T-cell (primary cell): ENCODE data around the gene CD70. TPM values are rescaled to one million over a fixed set of nuclear protein-coding genes. Genes with fewer than 3 reads are reported as not detected.
"Not testable (repeated sequence)": the region's sequence is repeated elsewhere in the genome, so short reads cannot be mapped to it uniquely, and the experiment has no call there.

ENCODE experiments used
- ATAC-seq, 4 experiments: fragments of 200-7000 bp in 3 of 4; fragments of 150-1000 bp in 1 of 4; cut with Tn5 transposase; replicated peaks in 1 of 4; 1 replicate in 3 of 4; 2 replicates in 1 of 4; pipeline ENCODE4 v1.10.0; 2021; ENCODE audit warnings: moderate library complexity in 3 of 4, mild to moderate bottlenecking in 2 of 4, moderate number of reproducible peaks in 1 of 4
- CTCF ChIA-PET, 2 donors: fragments of 300-600 bp; sonication (Branson Sonifier 250); formaldehyde crosslinking; loops; one replicate each; lab custom pipeline; 2022; ENCODE audit warnings: antibody characterized with exemption in 2 of 2; lab: Charles Lee
- POLR2A ChIA-PET, 2 donors: fragments of 300-600 bp; sonication (Branson Sonifier 250); formaldehyde crosslinking; loops; one replicate each; lab custom pipeline; 2022; ENCODE audit warnings: antibody characterized with exemption in 2 of 2; lab: Charles Lee
- DNase-seq, 35 experiments: peaks; one replicate each; pipeline versions ENCODE4 v3.0.0 to v3.0.0-alpha.2; 2013 to 2023
- H3K27ac ChIP-seq: one replicate; pipeline ENCODE4 v1.5.1; 2013; ENCODE audit warnings: low read length
- H3K27me3 ChIP-seq, 2 experiments: replicated peaks in 1 of 2; 1 replicate in 1 of 2; 2 replicates in 1 of 2; pipeline versions ENCODE4 v1.6.1 to v1.7.0; 2013; ENCODE audit warnings: low read length in 1 of 2, mixed read lengths in 1 of 2; ENCODE audit not compliant: control insufficient read depth in 2 of 2, insufficient read depth in 2 of 2; ENCODE audit errors: extremely low read depth in 1 of 2
- H3K36me3 ChIP-seq, 2 donors: 1 replicate in 1 of 2; 2 replicates in 1 of 2; pipeline versions ENCODE4 v1.6.1 to v1.7.0; 2013; ENCODE audit warnings: low read length in 1 of 2; ENCODE audit not compliant: control insufficient read depth in 2 of 2, insufficient read depth in 1 of 2; ENCODE audit errors: extremely low read depth in 1 of 2
- H3K4me1 ChIP-seq, 2 experiments: 1 replicate in 1 of 2; 2 replicates in 1 of 2; pipeline versions ENCODE4 v1.6.1 to v1.7.0; 2013; ENCODE audit warnings: low read length in 2 of 2, mixed read lengths in 1 of 2; ENCODE audit not compliant: insufficient read depth in 2 of 2, control insufficient read depth in 1 of 2; ENCODE audit errors: extremely low read depth in 1 of 2
- H3K4me3 ChIP-seq, 2 donors: 1 replicate in 1 of 2; 2 replicates in 1 of 2; pipeline versions ENCODE4 v1.5.1 to v1.7.0; 2013; ENCODE audit warnings: mild to moderate bottlenecking in 2 of 2, low read length in 1 of 2, moderate library complexity in 1 of 2; ENCODE audit not compliant: control insufficient read depth in 1 of 2; ENCODE audit errors: extremely low read depth in 1 of 2
- H3K9me3 ChIP-seq: 2 replicates; pipeline ENCODE4 v1.7.0; 2013
- H3K27ac Mint-ChIP-seq, 2 donors: one replicate each; pipeline ENCODE4 v1.8.0; 2020 to 2021; ENCODE audit warnings: mild to moderate bottlenecking in 2 of 2, mixed read lengths in 2 of 2
- H3K27me3 Mint-ChIP-seq, 2 donors: one replicate each; pipeline ENCODE4 v1.8.0; 2021 to 2022; ENCODE audit warnings: mixed read lengths in 2 of 2
- H3K36me3 Mint-ChIP-seq: one replicate; pipeline ENCODE4 v1.8.0; 2021; ENCODE audit warnings: mixed read lengths
- H3K4me1 Mint-ChIP-seq, 3 donors: one replicate each; pipeline ENCODE4 v1.8.0; 2020 to 2022; ENCODE audit warnings: mixed read lengths in 3 of 3, mild to moderate bottlenecking in 1 of 3
- H3K4me3 Mint-ChIP-seq, 3 donors: one replicate each; pipeline ENCODE4 v1.8.0; 2020 to 2022; ENCODE audit warnings: mild to moderate bottlenecking in 3 of 3, mixed read lengths in 3 of 3, moderate library complexity in 3 of 3
- H3K9me3 Mint-ChIP-seq, 3 donors: one replicate each; pipeline ENCODE4 v1.8.0; 2020 to 2022; ENCODE audit warnings: mixed read lengths in 3 of 3
- WGBS: methylation state at CpG from one replicate; pipeline ENCODE4 v1.1.5; 2013; ENCODE audit warnings: missing lambda C conversion rate; ENCODE audit not compliant: insufficient coverage; 5-methylcytosine and 5-hydroxymethylcytosine counted together
- total RNA-seq, 35 experiments: library from RNA in 6 of 35; stranded (reverse) in 6 of 35; fragments of 120-200 nt in 1 of 35; gene quantifications; one replicate each; pipeline versions ENCODE4 v1.2.1 to v1.2.4 and lab custom pipeline; 2013 to 2026

Gene CD70, protein sequence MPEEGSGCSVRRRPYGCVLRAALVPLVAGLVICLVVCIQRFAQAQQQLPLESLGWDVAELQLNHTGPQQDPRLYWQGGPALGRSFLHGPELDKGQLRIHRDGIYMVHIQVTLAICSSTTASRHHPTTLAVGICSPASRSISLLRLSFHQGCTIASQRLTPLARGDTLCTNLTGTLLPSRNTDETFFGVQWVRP
- total RNA-seq = 1 to 10 TPM; 1.9 to 4.3 (median 2.0) TPM
- 2.2 TPM for total RNA-seq (2013)
- 0.56 to 24.3 (median 1.5) reads per million in 29 experiments for total RNA-seq (lab: John Stamatoyannopoulos, UW)

GRCh38 chr19:6590827-6591319, at the start of gene CD70:
Gene CD70, minus strand, starts transcription at chr19:6591150. Its CDS starts 148 bp downstream, at chr19:6591002.
- Histone ChIP-seq H3K27ac (peak within 1 kb of the TSS; percentile 12), H3K4me3 (peak within 1 kb of the TSS; percentile 47 to 62), H3K27me3 (peaks cover 25 to 67% of the 10 kb centered on the region in 2 experiments), H3K4me1 (peaks cover 9 to 56% of the 10 kb centered on the region in 2 experiments), H3K36me3 (no peaks in the 10 kb centered on the region), H3K9me3 (no peaks in the 10 kb centered on the region)
- Mint-ChIP-seq H3K4me3 (peak within 1 kb of the TSS; percentile 71 to 83 (median 80)), H3K36me3 (no peaks in the 10 kb centered on the region), H3K27ac (peak within 1 kb of the TSS in 1 of 2 donors; percentile 74), H3K4me1 (peaks cover 50 to 57% (median 56%) of the 10 kb centered on the region in 3 donors), H3K9me3 (no peaks in the 10 kb centered on the region), H3K27me3 (peaks cover 57 to 71% of the 10 kb centered on the region in 2 donors)
- DNase-seq = peak in 33 of 35 experiments; percentile 1 to 71 (median 25)
- ChIA-PET POLR2A (no interaction called here), CTCF (no interaction called here)
- 1% methylated on average over 33 of the region's 35 CpGs for WGBS
- ATAC-seq = peak; percentile 69 to 77 (median 74)

DNA sequence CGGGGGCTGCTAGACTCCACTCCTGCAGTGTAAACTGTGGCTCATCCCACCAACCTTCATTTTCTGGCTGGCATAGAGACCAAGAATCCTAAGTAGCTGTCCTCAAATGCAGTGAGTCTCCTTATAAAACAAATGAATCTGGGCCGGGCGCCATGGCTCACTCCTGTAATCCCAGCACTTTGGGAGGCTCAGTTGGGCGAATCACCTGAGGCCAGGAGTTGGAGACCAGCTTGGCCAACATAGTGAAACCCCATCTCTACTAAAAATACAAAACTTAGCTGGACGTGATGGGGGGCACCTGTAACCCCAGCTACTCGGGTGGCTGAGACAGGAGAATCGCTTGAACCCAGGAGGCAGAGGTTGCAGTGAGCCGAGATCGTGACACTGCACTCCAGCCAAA, 49.4 kb upstream of the CD70 start:
- CTCF ChIA-PET, H3K27ac Mint-ChIP-seq, H3K4me3 ChIP-seq, H3K9me3 Mint-ChIP-seq, H3K27ac ChIP-seq, H3K4me3 Mint-ChIP-seq, DNase-seq, H3K36me3 ChIP-seq, H3K27me3 Mint-ChIP-seq, H3K9me3 ChIP-seq, H3K27me3 ChIP-seq, POLR2A ChIA-PET, ATAC-seq, H3K36me3 Mint-ChIP-seq: not testable (repeated sequence)
- peaks cover 22 to 39% (median 31%) of the 10 kb centered on the region in 3 donors for H3K4me1 Mint-ChIP-seq
- peaks cover 6 to 42% of the 10 kb centered on the region in 2 experiments for H3K4me1 ChIP-seq
- WGBS = 83% methylated on average over 3 of the region's 9 CpGs

DNA sequence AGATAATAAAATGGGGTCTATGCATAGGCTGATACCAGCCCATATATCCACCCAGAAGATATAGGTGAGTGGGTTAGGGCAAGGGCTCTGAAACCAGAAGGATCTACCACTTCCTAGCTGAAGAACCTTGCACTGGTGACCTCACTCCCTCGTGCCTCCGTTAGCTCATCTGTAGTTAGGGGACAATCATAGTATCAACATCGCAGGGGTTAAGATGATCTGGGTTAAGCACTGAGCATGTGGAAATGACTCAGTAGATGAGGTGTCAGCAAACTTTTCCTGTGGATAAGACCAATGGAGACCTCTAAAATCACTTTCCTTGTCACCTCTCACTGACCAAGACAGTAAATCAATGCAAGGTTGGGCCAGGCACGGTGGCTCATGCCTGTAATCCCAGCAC, 48.5 kb upstream of the CD70 start:
- no peak overlapping the region for H3K4me3 ChIP-seq
- H3K27ac ChIP-seq = peak overlapping the region; percentile 7
- no peaks in the 10 kb centered on the region for H3K9me3 ChIP-seq
- Mint-ChIP-seq H3K27me3 (no peaks in the 10 kb centered on the region), H3K36me3 (no peaks in the 10 kb centered on the region), H3K27ac (no peak overlapping the region), H3K9me3 (peaks cover 0 to under 1% (median 0%) of the 10 kb centered on the region in 3 donors), H3K4me3 (no peak overlapping the region), H3K4me1 (peaks cover 22 to 39% (median 31%) of the 10 kb centered on the region in 3 donors)
- no peak for DNase-seq
- H3K4me1 ChIP-seq = peaks cover 6 to 42% of the 10 kb centered on the region in 2 experiments
- POLR2A ChIA-PET = no interaction called here
- CTCF ChIA-PET = interaction anchor here in 1 of 2 donors (0.5 kb wide), 1 partner anchor 60 kb away, joined by 3 read pairs; no protein-coding TSS in a partner anchor
- no peaks in the 10 kb centered on the region for H3K36me3 ChIP-seq
- peak in 1 of 4 experiments; percentile 70 for ATAC-seq
- 80% methylated on average over 1 of the region's 4 CpGs for WGBS
- H3K27me3 ChIP-seq = no peaks in the 10 kb centered on the region

DNA sequence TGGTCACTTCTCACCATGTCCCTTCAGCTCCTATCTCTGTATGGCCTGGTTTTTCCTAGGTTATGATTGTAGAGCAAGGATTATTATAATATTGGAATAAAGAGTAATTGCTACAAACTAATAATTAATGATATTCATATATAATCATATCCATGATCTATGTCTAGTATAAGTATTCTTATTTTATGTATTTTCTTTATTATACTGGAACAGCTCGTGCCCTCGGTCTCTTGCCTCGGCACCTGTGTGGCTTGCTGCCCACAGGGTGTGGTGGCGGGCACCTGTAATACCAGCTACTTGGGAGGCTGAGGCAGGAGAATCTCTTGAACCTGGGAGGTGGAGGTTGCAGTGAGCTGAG, 42.5 kb upstream of the CD70 start:
- H3K9me3 ChIP-seq, H3K36me3 Mint-ChIP-seq, DNase-seq, ATAC-seq, H3K36me3 ChIP-seq, H3K4me3 Mint-ChIP-seq, H3K4me3 ChIP-seq, H3K27ac Mint-ChIP-seq, H3K9me3 Mint-ChIP-seq, H3K4me1 ChIP-seq, H3K27me3 ChIP-seq, POLR2A ChIA-PET, H3K27me3 Mint-ChIP-seq, H3K27ac ChIP-seq: not testable (repeated sequence)
- peaks cover 2 to 19% (median 19%) of the 10 kb centered on the region in 3 donors for H3K4me1 Mint-ChIP-seq
- CTCF ChIA-PET = interaction anchor here in 1 of 2 donors (0.6 to 1.6 kb wide), 3 partner anchors 48 to 281 kb away, joined by 3 to 5 read pairs (median 3); no protein-coding TSS in a partner anchor
- WGBS = 80% methylated on average over 1 of the region's 4 CpGs

DNA sequence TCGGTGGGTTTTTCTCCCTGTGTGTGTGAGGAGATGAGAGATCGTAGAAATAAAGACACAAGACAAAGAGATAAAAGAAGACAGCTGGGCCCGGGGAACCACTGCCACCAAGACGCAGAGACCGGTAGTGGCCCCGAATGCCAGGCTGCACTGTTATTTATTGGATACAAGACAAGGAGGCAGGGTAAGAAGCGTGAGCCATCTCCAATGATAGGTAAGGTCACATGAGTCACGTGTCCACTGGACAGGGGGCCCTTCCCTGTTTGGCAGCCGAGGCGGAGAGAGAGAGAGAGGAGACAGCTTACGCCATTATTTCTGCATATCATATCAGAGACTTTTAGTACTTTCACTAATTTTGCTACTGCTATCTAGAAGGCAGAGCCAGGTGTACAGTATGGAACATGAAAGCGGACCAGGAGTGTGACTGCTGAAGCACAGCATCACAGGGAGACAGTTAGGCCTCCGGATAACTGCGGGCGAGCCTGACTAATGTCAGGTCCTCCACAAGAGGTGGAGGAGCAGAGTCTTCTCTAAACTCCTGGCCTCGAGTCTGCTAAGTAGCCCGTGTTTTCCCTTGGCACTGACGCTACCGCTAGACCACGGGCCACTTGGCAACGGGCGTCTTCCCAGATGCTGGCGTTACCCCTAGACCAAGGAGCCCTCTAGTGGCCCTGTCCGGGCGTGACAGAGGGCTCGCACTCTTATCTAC, 42.0 kb upstream of the CD70 start:
- H3K9me3 ChIP-seq, H3K36me3 ChIP-seq, H3K4me3 Mint-ChIP-seq, H3K36me3 Mint-ChIP-seq, H3K27me3 ChIP-seq, H3K4me1 ChIP-seq, H3K27me3 Mint-ChIP-seq, H3K27ac ChIP-seq, H3K9me3 Mint-ChIP-seq, POLR2A ChIA-PET, H3K4me3 ChIP-seq, ATAC-seq: not testable (repeated sequence)
- 53% methylated on average over 19 of the region's 26 CpGs for WGBS
- H3K4me1 Mint-ChIP-seq = peaks cover 0 to 19% (median 17%) of the 10 kb centered on the region in 3 donors
- peak in 15 of 35 experiments; percentile 3 to 51 (median 17) for DNase-seq
- H3K27ac Mint-ChIP-seq = peak overlapping the region in 1 of 2 donors; percentile 15
- CTCF ChIA-PET = interaction anchor here in 1 of 2 donors (0.6 to 1.6 kb wide), 3 partner anchors 49 to 281 kb away, joined by 3 to 5 read pairs (median 3); no protein-coding TSS in a partner anchor

- H3K27ac ChIP-seq = no peak overlapping the region
- no peaks in the 10 kb centered on the region for H3K9me3 ChIP-seq
- CTCF ChIA-PET = interaction anchor here (0.6 to 2.2 kb wide), 7 partner anchors 15 to 232 kb away, joined by 3 to 19 read pairs (median 3); partner anchors contain the start of gene GPR108 (in 1 of the 2)
- peaks cover 0 to 19% (median 17%) of the 10 kb centered on the region in 3 donors for H3K4me1 Mint-ChIP-seq
- POLR2A ChIA-PET = no interaction called here
- H3K27me3 Mint-ChIP-seq = peaks cover 0 to 8% of the 10 kb centered on the region in 2 donors
- H3K9me3 Mint-ChIP-seq = peaks cover 0 to 4% (median 0%) of the 10 kb centered on the region in 3 donors
- peaks cover 0 to 9% of the 10 kb centered on the region in 2 experiments for H3K4me1 ChIP-seq
- H3K36me3 Mint-ChIP-seq = no peaks in the 10 kb centered on the region
- no peak overlapping the region for H3K4me3 Mint-ChIP-seq
- H3K27ac Mint-ChIP-seq = no peak overlapping the region
- no peaks in the 10 kb centered on the region for H3K36me3 ChIP-seq
- WGBS = no CpG with 5 or more reads among the region's 12 CpGs
- DNase-seq (peak; percentile 33 to 92 (median 69)), ATAC-seq (peak; percentile 63 to 74 (median 74))
- no peaks in the 10 kb centered on the region for H3K27me3 ChIP-seq
- no peak overlapping the region for H3K4me3 ChIP-seq
These were observed 41.2 kb upstream of the CD70 start for GRCh38 chr19:6632002-6632621.
